SW 1271 (cell line): ENCODE measurements around the gene CYLC1.

ENCODE experiments used
- DNase-seq, 2 experiments: peaks; one replicate each; lab custom pipeline; 2025; lab: John Stamatoyannopoulos, UW

The CYLC1 gene

GRCh38 chrX:83860846-83861245 is at the start of gene CYLC1:
CYLC1 (plus strand) TSS chrX:83861146; CDS start chrX:83861183, 37 bp downstream.
- DNase-seq = no peak

DNA sequence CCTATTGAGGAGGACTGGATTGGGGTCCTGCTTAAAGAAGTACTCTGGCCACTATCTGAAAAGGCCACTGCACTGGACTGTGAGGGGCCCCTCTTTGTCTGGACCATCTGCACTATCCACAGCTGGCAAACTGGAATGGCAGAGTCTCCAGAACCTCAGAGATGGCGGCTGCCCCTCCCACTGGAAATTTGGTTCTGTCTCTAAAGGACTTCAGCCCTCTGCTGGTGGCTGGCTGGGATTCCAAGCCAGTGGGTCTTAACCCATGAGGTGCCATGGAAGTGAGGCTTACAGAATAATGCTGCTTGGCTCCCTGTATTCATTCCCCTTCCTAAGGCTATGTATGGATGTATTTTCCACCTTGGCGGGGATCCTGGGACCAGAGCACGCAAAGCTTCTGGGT is 41.6 kb upstream of the CYLC1 start:
- DNase-seq = no peak

- no peak for DNase-seq
Measured at GRCh38 chrX:83829874-83830273, 31.1 kb upstream of the CYLC1 start.

DNA sequence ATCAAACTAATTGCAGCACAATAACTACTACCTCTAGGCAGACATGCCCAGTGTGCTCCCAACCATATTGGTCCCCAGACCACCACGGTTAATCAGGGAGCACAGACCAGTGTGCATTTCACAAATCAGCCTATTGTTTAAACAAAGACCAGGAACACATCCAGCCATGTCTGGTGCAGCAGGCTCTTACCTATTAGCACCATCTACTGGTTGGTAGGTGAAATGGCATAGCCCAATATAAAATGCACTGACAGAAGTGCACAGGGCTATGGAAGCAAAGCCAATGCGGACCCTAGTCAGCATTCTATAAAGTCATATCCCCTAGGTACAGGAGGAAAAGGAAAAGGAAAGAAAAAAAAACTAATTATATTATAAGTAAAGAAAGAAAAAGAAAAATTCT is 15.5 kb upstream of the CYLC1 start:
- DNase-seq = peak in 1 of 2 experiments; percentile 13

- DNase-seq = no peak
Measured at GRCh38 chrX:83847339-83847738, 13.6 kb upstream of the CYLC1 start.

- DNase-seq = no peak
Measured at GRCh38 chrX:83888585-83888984, 27.6 kb downstream of the CYLC1 start.

DNA sequence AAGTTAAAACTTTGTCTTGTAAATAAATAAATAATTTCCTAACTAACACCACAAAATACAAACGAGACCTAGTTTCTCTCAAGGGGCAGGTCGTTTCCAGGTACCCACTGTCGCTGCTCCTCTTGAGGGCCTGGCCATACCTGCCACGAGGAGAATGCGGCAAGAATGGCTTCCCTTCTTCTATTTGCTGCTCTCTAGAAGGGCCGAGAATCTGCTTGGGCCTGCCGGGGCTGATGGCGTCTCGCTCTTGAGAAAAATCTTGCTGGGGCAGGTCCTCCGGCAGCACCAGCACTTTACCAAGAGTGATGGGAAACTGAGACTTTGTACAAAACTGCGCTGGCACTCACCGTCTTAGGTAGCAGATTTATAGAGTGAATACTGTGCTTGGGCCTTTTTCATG is 31.5 kb downstream of the CYLC1 start:
- no peak for DNase-seq

DNA sequence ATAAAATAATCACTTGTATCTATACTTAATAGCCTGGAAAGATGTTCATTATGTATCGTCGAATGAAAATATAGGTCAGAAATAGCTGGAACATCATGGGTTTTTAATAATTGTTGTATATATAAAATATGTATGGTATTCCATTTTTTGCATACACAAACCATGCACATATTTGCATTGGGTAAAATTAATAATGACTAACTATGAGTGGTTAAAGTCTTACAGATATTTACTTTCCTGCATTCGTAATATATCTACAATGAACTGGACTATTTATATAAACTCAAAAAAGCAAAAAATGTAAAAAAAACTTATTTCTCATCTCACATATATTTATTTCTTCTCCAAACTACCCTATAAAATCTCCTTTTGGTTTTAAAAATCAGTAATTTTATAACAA is 46.0 kb downstream of the CYLC1 start:
- no peak for DNase-seq

GRCh38 chrX:83916525-83916924 is 55.6 kb downstream of the CYLC1 start:
- DNase-seq = peak in 1 of 2 experiments; percentile 5

GRCh38 chrX:83934220-83934619 is 73.3 kb downstream of the CYLC1 start:
- peak in 1 of 2 experiments; percentile 1 for DNase-seq
